Activated CD8-positive, alpha-beta memory T cell treated with anti-CD3 and anti-CD28 coated beads for 4 hours (primary cell): ENCODE data around the gene NUDT16L1.

Experiments used
- DNase-seq, 2 donors: peaks; one replicate each; pipeline ENCODE4 v3.0.0-alpha.2; 2020; ENCODE audit warnings: low read depth in 2 of 2

Gene NUDT16L1

DNA sequence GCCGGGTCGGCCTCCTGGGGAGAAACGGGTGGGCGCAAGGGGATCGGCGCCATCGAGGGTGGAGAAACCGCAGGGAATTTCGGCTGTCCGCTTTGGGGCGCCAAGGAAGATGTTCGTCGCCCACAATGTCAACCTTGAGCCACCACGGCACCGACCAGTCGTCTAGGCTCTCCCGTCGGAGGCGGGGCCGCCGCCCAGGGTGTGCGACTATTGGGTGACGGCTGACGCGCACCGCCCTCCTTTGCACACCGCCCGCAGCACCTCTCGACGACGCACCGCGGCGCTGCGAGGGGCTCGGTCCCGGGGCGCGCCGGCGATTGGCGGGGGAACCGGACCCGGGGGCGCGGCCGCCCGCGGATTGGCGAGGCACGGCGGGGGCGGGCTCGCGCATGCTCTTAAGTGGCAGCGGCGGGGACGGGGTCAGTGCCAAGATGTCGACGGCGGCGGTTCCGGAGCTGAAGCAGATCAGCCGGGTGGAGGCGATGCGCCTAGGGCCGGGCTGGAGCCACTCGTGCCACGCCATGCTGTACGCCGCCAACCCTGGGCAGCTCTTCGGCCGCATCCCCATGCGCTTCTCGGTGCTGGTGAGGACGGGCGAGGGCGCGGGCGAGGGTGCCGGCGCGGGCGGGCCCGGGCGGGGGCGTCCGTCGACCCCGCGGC is at the start of gene NUDT16L1:
NUDT16L1 (plus strand) TSS at position 267 of the 660 bp plus-strand sequence; CDS start at position 432, 165 bp downstream.
- DNase-seq, result peak; percentile 91 to 94

DNA sequence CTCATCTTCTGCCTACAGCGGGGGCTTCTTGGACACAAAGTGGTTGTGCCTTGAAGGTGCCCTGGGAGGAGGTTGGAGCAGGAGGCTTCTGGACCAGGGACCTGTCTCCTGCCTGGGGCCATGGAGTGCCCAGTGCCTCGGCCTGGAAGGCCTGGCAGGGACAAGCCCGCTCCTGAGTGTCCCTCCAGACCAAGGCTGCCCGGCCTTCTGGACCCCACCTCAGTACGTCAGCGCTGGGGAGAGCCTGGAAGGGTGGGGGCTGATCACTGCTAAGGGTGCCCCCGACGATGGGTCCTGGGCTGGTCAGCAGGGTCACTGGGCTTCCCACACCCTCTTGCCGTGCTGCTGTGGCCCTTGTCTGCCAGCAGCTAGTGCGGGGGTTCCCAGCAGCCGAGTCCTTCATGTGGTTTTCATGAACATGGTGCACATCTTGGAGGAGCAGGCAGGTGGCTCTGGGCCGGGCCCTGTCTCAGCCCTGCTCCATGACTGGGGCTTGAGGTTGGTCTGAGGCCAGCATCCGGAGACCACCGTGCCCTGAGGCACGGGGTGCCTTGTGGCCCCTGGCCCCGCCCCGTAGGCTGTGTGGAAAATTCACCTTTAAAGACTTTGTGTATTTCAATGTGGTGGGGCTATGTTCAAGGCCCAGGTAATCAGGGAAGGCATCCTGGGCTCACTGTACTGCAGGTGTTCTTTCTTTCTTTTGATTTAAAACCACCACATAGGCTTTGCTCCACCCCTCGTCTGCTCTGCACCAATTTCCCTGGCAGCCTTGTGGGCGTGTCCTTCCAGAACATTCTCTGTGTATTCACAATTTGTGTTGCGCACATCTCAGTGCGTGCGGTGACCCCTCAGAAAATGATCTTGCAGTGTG is 46.4 kb upstream of the NUDT16L1 start:
- no peak for DNase-seq

DNA sequence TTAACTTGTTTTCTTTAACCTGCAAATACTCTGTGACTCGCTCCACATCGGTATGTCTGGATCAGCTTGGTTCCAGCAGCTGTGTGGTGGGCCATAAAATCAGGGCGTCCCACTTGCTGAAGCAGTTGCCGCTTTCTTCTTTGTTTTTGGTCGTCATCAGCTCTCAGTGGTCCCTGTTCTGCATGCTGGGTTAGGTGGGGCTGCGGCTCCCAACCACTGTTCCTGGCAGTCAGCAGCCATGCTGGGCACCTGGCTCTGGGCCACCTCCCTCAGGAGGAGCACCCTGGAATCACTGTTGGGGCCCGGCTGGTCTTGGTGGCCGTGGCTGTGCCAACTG is 45.8 kb upstream of the NUDT16L1 start:
- no peak for DNase-seq

DNA sequence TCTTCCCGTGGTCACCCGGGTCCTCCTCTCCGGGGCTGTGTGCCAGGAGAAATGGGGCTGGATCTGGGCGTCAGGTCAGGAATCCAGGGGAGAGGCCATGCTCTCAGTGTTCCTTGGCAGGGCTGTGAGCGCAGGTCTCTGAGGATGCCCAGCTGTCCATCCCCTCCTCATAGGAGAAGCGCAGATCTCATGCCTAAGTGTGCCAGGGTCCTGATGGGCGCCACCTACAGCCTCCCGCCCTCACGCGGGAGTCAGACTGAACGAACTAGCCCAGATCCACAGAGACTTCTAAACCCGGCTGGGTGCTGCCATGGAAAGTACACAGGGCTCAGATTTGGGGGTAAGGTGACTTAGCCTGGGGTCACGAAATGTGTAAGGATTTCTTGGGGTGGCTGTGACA is 44.4 kb upstream of the NUDT16L1 start:
- DNase-seq, result no peak

DNA sequence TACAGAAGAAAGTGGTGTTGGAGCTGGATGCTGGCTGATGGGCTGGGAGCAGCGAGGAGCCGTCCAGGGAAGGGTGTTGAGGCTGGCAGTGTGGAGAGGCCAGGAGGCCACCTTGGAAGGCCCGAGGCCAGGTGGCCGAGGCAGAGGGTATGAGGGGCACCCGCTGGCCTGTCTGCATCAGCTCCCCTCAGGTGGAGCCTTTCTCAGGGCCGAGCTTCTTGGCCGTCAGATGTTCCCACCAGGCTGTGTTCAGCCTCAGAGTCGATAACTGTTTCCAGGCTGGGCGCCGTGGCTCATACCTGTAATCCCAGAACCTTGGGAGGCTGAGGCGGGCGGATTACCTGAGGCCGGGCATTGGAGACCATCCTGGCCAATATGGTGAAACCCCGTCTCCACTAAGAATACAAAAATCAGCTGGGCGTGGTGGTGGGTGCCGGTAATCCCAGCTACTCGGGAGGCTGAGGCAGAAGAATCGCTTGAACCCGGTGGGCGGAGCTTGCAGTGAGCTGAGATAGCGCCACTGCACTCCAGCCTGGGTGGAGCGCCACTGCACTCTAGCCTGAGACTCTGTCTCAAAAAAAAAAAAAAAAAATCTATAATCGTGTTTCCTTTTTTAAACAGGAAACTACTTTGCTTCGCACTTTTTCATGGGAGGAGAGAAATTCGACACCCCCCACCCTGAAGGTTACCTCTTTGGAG is 43.5 kb upstream of the NUDT16L1 start:
- DNase-seq, result no peak

DNA sequence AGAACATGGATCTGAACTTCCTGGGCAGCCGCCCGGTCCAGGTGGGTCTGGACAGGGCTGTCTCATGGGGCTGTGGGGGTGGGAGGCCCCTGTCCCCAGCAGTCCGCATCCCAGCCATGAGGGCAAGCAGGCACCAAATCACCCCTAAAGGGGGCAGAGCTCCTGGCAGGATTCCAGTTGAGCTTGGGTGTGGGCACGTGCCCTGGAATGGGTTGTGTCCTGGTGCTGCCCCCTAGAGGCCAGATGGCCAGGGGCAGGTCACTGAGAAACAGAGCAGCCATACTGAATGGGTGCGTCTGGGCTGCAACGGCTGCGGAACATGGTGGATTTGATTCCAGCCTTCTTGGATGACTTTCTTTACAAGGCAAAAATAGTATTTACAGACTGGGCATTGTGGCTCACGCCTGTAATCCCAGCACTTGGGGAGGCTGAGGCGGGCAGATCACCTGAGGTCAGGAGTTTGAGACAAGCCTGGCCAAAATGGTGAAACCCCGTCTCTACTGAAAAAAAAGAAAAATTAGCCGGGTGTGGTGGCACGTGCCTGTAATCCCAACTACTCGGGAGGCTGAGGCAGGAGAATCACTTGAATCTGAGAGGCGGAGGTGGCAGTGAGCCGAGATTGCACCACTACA is 42.8 kb upstream of the NUDT16L1 start:
- peak; percentile 43 to 50 for DNase-seq

DNA sequence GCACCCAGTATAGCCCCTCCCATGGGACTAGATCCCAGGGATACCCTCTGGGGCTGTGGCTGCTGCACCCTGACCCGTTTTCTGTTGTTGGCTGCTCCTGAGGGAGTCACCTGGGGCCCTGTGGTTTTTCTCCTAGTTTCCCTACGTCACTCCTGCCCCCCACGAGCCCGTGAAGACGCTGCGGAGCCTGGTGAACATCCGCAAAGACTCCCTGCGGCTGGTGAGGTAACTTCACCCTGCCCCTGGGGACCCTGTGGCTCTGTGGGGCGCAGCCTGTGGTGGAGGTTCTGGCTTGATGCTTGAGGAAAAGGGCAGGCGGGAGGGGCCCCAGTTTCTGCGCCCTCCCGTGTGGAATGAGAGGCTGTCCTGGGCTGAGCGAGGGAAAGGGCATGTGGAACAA is 41.5 kb upstream of the NUDT16L1 start:
- no peak for DNase-seq

DNA sequence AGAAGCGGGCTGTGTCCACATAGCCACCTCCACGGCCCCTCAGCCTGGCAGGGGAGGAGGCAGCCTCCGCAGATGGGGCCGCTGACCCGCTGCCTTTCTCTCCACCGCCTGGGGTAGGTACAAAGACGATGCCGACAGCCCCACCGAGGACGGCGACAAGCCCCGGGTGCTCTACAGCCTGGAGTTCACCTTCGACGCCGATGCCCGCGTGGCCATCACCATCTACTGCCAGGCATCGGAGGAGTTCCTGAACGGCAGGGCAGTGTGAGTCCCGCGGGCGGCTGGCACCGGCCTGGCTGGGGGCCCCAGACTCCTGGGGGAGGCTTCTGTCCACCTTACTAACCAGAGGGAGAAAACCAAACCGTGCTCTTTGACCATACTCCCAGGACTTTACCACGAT is 40.8 kb upstream of the NUDT16L1 start:
- no peak for DNase-seq

DNA sequence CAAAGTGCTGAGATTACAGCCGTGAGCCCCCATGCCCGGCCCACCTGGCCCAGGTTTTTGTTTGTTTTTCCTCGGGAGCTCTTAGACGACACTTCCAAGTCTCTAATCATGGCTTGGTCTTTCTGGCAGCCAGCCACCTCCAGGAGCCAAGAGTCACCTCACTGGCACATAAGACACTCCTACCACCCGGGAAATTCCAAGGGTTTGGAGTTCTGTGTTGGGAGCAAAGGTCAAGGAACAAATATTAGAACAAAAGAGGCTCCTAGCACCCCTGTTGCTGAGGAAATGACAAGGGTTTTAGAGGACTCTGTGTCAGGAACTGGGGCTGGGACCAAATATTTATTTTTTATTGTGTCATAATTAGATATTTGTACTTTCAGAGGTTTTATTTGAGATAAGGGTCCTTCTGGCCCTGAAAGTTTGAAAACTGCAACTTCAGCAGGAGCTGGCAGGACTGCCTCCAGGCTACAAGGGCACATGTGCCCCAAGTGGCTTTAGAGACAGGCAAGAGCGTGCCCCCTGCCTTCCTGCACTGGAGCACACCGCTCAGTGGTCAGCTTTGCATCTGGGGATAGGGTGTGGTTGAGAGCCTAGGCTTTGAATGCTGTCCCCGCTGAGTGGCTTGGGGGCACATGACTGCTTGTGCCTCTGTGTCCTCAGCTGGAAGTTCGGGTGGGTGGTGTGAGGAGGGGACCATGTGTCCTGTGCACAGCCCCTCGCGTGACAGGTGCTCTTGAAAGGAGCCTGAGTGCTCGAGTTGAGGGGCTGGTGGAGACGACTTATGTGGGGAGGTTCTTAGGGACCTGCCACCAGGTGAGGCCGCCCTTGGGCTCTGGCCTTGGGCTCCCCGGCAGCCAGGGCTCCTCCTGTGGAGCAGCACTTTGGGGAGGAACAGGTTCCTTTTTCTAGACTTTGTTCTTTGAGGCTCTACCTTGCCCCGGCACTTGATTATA is 39.1 kb upstream of the NUDT16L1 start:
- no peak for DNase-seq

DNA sequence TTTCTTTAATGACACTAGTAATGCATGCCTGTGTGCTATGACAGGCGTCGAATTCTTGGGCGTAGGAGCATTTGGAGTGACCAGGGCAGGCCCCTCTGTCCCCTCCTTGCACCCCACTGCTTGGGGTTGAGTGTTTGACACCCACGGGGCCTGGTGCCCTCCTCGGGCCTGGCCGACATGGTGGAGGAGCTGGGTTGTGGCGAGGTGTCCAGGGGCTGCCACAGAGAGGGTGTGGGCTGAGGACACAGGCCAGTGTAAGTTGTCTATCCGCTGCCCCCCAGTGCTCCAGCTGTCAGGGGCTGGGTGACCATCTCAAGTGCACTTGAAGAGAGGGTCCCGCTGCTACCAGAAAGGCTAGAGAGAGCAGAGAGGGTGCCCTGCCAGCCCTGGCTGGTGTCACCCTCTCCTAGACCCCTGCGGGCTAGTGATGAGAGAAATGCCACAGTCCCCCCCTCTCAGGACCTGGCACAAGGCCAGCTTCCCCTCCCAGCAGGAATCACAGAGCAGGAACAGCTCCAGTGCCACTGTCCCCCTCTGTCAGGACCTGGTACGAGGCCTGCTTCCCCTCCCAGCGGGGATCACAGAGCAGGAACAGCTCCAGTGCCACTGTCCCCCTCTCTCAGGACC is 38.3 kb upstream of the NUDT16L1 start:
- DNase-seq, result no peak

DNA sequence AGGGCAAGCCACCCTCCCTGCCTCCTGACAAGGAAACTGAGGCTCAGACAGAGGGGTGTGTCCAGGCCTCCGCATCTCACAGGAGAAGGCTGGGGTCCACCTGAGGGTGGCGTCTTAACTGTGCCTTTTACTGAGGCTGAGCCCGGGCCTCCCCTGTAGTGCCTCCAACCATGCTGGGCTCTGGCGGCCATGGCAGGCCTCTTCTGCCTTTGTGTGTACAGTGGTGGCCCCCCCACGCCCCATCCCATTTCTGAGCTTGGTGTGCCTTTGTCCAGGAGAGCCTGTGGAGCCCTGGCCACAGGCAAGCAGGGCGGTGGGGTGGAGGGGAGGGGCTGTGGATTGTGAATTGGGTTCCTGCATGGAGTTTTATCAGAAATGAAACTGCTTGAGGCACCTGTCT is 37.6 kb upstream of the NUDT16L1 start:
- DNase-seq, result no peak

DNA sequence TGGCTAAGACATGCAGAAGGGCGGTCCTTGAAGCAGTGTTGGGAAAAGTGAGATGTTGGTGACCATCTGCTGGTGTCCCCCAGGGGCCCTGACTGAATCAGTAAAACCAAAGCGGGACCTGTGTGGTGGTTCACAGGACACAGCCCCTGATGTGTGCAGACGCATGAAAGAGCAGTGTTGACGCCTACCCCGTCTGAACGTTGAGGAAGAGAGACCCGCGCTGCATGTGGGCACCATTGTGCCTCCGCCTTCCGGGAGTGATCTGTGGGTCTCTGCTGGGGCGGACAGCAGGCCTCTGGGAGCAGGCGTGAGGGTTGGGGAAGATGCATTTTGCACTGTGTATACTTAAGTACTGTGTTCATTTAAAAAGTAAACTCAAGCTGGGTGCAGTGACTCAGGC is 37.1 kb upstream of the NUDT16L1 start:
- DNase-seq, result no peak

DNA sequence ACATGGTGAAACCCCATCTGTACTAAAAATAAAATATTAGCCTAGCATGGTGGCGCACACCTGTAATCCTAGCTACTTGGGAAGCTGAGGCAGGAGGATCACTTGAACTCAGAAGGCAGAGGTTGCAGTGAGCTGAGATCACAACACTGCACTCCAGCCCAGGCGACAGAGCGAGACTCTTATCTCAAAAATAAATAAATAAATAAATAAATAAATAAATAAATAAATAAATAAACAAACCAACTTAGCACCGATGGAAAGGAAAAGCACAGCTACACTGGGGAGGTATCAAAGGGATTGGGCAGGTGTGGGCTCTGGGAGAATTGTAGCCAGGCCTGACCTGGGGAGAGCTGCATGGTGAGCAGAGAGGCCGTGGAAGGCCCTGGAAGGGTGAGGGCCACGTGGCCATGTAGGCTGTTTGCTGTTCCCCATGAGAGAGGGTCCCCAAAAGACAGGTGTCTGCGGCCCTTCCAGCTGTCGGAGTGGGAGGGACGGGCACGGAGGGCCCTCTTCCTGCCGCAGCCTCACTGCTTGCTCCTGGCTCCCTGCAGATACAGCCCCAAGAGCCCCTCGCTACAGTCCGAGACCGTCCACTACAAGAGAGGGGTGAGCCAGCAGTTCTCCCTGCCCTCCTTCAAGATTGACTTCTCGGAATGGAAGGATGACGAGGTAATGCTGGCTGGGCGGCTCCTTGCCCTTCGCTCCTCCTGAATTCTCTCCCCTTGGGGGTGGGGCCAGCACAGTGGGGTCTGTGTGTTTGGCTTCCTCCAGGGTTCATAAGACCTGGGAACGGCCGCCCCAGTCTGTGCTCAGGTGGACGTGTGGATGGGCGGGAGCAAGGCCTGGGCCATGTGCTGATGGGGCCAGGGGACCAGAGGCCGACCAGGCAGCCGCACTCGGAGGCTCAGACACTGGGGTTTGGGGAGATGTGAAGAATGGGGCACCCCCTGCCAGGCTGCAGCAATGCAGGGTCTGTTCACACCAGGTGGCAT is 36.4 kb upstream of the NUDT16L1 start:
- no peak for DNase-seq

DNA sequence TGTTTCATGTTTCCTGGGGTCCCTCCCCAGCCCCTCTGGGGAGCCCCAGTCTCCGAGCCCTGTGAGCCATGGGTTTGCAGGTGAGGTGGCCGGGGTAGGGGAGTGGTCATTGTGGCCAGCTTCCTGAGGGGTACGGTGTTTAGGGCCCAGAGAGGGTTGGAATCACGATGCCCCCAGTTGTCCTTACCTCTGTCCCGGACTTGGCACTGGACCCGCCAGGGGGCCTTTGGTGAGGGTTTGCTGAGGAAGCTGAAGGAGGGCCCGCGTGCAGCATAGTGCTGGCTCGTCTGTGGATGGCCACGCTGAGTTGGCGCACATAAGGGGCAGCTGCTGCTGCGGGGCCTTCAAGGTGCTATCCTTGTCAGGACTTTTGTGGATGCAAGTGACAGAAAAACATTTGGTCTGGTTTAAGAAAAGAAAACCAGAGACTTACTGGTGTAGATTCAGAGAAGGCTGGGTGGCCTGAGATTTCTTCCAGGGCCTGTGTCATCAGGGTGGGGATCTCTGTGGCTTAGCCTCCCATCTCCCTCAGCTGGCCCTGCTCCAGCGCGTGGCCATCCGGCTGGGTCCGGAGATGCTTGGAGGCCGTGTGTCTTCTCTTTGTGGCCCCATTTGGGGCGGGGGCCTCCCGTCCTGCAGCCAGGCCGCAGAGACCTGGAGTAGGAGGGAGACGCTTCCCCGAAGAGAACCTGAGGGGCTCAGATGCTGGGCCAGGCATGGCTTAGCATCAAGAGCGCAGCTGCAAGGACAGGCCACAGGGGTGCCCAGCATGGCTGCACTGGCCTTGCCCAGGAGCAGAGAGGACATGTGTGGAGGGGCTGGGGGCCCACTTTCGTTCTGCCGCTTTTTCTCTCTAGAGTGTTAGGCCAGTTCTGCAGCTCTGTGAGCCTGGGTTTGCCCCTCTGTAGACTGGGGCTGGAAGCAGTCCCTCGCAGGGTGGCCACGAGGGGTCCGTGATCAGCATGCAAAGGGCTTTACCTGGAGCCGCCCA is 33.7 kb upstream of the NUDT16L1 start:
- DNase-seq, result no peak

DNA sequence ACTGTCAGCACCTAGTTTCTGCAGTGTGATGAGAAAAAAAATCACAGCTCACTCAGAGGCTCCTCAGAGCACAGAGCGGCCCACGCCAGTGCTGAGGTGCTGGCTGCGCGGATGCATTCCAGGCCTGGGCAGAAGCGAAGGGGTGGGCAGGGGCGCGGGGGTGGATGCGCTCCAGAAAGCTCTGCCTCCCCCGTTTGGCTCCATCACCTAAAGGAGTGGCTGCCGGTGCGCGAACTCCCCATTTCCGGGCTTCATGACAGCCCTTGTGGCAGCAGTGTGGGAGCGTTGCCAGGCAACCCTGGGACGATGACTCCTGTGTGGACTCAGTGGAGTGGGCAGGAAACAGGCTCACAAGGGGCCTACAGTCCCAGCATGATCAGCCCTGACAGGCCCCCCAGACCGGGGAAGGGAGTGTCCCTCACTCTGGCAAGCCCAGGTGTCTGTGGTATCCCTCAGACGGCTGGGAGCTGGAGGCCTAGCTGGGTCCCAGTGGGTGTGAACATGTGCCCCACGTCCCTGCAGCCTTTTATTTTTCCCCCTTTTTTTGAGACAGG is 32.8 kb upstream of the NUDT16L1 start:
- DNase-seq, result peak; percentile 71 to 76

DNA sequence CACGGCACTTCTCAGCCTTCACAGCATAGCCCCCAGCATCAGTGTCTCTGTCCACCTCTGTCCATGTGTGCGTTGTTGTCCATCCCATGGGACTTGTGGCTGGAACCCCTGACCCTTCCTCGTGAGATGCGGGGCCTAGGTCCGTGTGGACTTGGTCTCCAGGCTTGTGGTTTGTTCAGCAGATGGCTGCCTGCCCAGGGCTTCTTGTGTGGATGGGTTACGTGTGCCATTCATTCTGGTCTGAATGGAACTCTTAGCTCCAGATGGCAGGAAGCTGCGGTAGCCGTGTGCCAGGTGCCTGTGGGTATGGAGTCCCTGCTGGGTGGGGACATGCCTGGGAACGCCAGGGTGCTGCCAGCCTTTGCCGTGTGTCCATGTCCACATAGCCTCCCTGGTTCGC is 31.7 kb upstream of the NUDT16L1 start:
- DNase-seq, result no peak

DNA sequence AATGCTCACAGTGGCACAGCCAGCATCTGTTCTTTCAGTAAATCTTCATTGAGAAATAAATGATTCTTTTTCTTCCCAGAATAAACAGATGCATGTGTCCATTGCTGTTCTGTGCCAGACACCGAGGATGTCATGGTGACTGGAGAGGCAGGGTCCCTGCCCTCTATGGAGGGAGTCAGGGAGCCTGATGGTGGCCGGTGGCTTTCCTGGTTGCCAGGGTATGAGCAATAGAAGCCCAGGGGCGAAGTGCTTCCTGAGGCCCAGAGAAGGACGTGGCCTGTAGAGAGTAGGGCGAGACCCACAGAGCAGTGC is 29.9 kb upstream of the NUDT16L1 start:
- DNase-seq, result no peak
